ENCODE measurements around the gene ASTN1. TPM values are rescaled to one million over a fixed set of nuclear protein-coding genes. Genes with fewer than 3 reads are reported as not detected.

The ASTN1 gene
- total RNA-seq, 4 donors from 2014 or later, result 0.18 TPM; not detected in 3

DNA sequence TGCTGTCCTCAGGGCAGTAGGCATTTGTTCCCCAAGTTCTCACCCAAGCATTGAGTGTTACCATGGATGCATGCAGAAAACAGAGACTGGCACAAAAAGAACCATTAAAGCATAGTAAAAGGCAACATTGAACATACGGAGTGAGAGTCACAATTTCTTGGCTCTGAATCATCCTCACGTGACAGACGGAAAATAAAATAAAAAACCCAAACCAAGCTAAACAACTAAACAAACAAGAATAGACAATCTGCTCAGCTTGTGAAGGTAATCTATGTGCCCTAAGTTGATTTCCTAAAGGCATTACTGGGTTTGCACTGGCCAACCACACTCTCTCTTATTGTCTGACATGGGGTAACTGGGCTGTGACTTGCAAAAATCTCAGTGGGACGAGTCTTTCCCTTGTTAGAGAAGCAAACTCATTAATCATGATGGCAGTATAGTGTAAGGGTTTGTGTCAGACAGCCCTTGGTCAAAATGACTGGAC is 306.0 kb downstream of the ASTN1 start:
- no peak for DNase-seq (ENCODE audit: low spot score in 2 of 2)
- Histone ChIP-seq H3K4me1 (peaks cover 2% of the 10 kb centered on the region), H3K27ac (no peak overlapping the region), H3K27me3 (no peaks in the 10 kb centered on the region), H3K36me3 (no peaks in the 10 kb centered on the region), H3K4me3 (no peak overlapping the region), H3K9me3 (no peaks in the 10 kb centered on the region)
- WGBS, result 26% methylated on average over 4 of the region's 4 CpGs
- no peak for TF ChIP-seq POLR2A (IDR thresholded peaks at IDR 0.05)
- TF ChIP-seq POLR2AphosphoS5 (IDR thresholded peaks at IDR 0.05), result no peak
- TF ChIP-seq, protein P1, sequence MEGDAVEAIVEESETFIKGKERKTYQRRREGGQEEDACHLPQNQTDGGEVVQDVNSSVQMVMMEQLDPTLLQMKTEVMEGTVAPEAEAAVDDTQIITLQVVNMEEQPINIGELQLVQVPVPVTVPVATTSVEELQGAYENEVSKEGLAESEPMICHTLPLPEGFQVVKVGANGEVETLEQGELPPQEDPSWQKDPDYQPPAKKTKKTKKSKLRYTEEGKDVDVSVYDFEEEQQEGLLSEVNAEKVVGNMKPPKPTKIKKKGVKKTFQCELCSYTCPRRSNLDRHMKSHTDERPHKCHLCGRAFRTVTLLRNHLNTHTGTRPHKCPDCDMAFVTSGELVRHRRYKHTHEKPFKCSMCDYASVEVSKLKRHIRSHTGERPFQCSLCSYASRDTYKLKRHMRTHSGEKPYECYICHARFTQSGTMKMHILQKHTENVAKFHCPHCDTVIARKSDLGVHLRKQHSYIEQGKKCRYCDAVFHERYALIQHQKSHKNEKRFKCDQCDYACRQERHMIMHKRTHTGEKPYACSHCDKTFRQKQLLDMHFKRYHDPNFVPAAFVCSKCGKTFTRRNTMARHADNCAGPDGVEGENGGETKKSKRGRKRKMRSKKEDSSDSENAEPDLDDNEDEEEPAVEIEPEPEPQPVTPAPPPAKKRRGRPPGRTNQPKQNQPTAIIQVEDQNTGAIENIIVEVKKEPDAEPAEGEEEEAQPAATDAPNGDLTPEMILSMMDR (IDR thresholded peaks at IDR 0.05), result no peak
- no peak for TF ChIP-seq EP300 (IDR thresholded peaks at IDR 0.05)

GRCh38 chr1:176857632-176858031 is 306.9 kb downstream of the ASTN1 start:
- TF ChIP-seq POLR2AphosphoS5 (IDR thresholded peaks at IDR 0.05), result no peak
- TF ChIP-seq, protein P1 (IDR thresholded peaks at IDR 0.05), result no peak
- TF ChIP-seq POLR2A (IDR thresholded peaks at IDR 0.05), result no peak
- TF ChIP-seq EP300 (IDR thresholded peaks at IDR 0.05), result no peak

DNA sequence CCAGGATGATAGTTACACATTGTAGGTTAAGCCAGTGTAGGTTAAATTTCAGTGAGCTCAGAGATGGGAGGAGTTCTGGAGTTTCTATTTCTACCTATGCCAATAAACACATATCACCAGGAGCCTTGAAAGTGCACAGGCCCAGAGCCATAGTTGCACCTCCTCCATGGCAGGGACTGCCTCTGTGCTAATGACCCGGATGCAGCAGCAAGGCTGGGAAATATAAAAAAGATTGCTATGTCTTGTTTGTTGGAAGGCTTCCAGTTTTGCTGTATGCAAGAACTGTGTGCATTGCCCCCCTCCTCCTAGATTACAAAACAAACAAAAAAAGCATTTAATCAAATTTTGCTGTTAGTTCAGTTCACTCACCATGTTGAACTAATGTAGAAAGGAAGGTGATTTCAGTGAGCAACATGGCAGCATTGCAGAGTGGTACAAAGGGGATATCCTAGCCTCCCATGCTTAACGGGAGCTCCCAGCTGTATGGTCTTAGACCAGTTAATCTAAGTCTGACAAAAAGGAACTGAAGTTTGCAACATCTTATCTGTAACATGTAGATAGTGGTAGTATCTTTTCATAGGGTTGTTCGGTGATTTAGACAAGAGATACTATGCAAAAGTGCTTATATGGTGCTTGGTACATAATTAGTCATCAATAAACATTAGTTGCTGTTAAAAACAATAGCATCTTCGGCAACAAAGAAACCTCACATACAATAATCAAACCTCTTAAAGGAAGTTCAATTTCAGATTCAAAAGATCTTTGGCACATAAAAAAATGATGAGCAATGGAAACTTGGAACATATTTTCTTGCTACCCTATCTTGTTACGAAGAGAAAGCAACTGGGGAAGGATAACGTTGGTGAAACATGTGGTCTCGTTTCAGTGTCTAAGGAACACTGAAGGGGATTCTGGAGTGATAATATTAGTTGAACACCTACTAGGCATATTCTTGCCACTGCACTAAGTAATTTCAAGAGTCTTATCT is 309.5 kb downstream of the ASTN1 start:
- Histone ChIP-seq H3K4me1 (peaks cover 2% of the 10 kb centered on the region), H3K9me3 (no peaks in the 10 kb centered on the region), H3K4me3 (no peak overlapping the region), H3K27ac (no peak overlapping the region), H3K36me3 (no peaks in the 10 kb centered on the region), H3K27me3 (no peaks in the 10 kb centered on the region)
- WGBS, result 75% methylated on average over 7 of the region's 7 CpGs
- DNase-seq (ENCODE audit: low spot score in 2 of 2), result no peak
- TF ChIP-seq EP300 (IDR thresholded peaks at IDR 0.05) (no peak), POLR2A (IDR thresholded peaks at IDR 0.05) (no peak), POLR2AphosphoS5 (IDR thresholded peaks at IDR 0.05) (no peak)
- TF ChIP-seq, protein P1 (IDR thresholded peaks at IDR 0.05), result no peak

More at GRCh38 chr1:176857632-176858031, 306.9 kb downstream of the ASTN1 start:
- DNase-seq (ENCODE audit: low spot score in 2 of 2), result no peak
- WGBS, result 41% methylated on average over 4 of the region's 4 CpGs
- Histone ChIP-seq H3K27me3 (no peaks in the 10 kb centered on the region), H3K36me3 (no peaks in the 10 kb centered on the region), H3K27ac (no peak overlapping the region), H3K4me3 (no peak overlapping the region), H3K9me3 (no peaks in the 10 kb centered on the region), H3K4me1 (peaks cover 2% of the 10 kb centered on the region)

- WGBS, result 82% methylated on average over 4 of the region's 4 CpGs
- Histone ChIP-seq H3K9me3 (no peaks in the 10 kb centered on the region), H3K27ac (no peak overlapping the region), H3K4me1 (peaks cover 2% of the 10 kb centered on the region), H3K27me3 (no peaks in the 10 kb centered on the region), H3K36me3 (no peaks in the 10 kb centered on the region), H3K4me3 (no peak overlapping the region)
- no peak for TF ChIP-seq POLR2AphosphoS5 (IDR thresholded peaks at IDR 0.05)
- TF ChIP-seq, protein P1 (IDR thresholded peaks at IDR 0.05), result no peak
- DNase-seq (ENCODE audit: low spot score in 2 of 2), result no peak
These were observed 310.4 kb downstream of the ASTN1 start for GRCh38 chr1:176854121-176854520.

GRCh38 chr1:176853503-176853902 is 311.0 kb downstream of the ASTN1 start:
- Histone ChIP-seq H3K27me3 (no peaks in the 10 kb centered on the region), H3K4me1 (peaks cover 2% of the 10 kb centered on the region), H3K27ac (no peak overlapping the region), H3K4me3 (no peak overlapping the region), H3K36me3 (no peaks in the 10 kb centered on the region), H3K9me3 (no peaks in the 10 kb centered on the region)
- WGBS, result 89% methylated on average over 3 of the region's 3 CpGs
- no peak for DNase-seq (ENCODE audit: low spot score in 2 of 2)
- TF ChIP-seq POLR2AphosphoS5 (IDR thresholded peaks at IDR 0.05), result no peak
- TF ChIP-seq POLR2A (IDR thresholded peaks at IDR 0.05), result no peak
- TF ChIP-seq EP300 (IDR thresholded peaks at IDR 0.05), result no peak
- TF ChIP-seq, protein P1 (IDR thresholded peaks at IDR 0.05), result no peak
